ENCODE data around the gene BTBD8.
"Not testable (repeated sequence)": the region's sequence is repeated elsewhere in the genome, so short reads cannot be mapped to it uniquely, and the experiment has no call there.

BTBD8 gene

DNA sequence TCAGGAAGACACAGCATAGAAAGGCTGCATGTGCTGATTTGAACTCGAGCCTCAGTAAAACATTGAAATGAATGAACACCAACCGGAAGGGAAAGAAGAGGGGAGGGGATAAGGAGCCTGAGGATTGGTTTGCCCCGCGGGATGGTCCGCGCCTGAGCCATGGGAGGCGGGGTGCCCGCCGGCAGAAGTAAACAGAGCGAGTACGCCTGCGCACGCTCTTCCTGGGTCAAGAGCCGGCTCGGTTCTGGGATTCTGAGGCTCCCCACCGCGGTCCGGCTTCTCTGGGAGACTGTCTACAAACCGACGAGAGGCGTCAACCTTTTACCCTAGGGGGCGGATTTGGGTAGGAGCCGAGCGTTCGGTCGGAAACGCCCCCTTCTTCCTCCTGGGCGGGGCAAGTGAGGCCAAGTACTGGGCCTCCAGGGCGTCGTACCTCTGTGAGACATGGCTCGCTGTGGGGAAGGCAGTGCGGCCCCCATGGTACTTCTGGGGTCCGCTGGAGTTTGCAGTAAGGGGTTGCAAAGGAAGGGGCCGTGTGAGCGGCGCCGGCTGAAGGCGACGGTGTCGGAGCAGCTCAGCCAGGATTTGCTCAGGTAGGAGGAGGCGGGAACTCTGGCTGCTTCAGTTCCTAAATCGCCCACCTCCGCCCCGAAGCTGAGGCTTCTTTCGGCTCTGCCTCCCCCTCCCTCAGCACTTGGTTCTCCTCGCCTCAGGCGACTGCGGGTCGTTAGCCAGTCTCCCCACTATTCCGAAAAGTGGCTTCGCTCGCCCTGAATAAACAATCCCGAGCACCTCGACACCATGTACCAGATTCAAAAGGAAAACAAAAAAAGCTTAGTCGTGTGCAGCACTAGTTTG is at the start of gene BTBD8:
TSS of gene BTBD8 (plus strand) at position 218 of the 858 bp plus-strand sequence. CDS start at position 445, 227 bp downstream.
- peak; percentile 26 for DNase-seq

DNA sequence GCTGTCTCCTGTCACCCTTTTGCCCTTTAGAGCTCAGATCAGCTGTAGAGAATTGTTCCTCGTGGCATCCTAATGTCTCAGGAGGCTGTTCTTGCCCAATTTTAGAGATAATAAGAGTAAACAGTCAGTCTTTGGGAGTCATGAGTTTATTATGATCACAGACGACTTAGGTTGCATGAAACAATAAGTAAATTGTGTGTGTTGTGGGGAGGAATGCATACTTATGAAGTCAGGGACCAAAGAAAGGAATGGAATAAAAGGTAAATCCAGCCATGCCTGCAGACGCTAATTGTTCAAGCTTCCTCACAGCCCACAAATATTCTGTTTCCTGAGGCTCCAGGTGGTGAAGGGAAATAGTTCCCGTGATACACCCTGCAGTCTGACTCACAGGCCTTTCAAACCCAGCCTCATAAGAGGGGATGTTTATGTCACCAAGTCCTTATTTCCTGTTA is 49.5 kb upstream of the BTBD8 start:
- DNase-seq: no peak

DNA sequence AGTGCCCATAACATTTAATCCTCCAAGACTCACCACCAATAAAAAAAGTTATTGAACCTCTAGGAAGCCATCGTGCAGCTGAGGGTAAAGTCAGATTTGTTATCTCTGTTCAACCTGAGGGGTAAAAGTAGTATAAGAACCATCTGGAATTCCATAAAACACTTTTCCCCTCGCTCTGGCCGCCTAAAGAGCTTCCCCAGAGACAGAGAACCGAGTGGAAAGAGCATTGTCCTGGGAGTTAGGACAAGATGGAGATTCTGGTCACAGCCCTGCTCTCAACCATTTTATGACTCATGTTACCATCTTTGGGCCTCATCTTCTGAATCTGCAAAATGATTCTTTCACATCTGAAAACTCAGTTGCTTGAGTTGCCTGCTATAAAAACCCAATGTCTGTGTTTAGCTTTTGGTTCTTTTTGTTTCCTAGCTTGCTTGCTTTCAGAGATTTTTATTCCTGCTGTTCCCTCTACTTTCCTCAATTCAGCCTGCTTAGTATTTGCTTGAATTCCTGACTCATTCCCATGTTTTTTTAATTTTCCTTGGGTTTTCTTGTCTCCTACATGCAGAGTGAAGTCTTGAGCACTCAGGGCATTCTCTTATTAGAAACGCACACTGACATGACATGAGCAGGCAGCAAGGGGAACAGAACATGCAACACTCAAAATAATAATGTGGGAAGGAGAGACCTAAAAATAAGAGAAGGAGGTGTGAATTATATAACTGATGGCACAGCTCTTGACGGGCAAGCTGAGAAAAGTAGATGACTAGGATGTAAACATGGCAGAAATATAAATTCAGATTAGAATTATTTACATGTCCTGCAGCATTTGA is 48.6 kb upstream of the BTBD8 start:
- no peak for DNase-seq

DNA sequence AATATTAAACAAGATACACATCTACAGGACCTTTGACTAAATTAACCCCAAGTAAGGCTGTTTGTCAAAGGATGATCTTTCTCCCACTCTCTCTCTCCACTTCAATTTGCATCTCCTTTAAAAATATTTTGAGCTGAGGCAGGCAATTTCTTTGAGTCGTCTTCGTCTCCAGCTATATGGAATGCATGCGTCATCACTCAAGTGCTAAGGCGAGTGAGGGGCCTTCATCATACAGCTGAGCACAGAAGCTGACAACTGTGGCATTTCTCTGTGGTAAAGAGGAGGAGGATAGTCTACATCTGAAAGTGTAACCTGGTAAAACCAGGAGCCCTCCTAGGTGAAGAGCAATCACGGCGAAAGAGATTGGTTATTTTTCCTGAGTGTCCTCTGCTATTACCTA is 42.7 kb upstream of the BTBD8 start:
- no peak for DNase-seq

DNA sequence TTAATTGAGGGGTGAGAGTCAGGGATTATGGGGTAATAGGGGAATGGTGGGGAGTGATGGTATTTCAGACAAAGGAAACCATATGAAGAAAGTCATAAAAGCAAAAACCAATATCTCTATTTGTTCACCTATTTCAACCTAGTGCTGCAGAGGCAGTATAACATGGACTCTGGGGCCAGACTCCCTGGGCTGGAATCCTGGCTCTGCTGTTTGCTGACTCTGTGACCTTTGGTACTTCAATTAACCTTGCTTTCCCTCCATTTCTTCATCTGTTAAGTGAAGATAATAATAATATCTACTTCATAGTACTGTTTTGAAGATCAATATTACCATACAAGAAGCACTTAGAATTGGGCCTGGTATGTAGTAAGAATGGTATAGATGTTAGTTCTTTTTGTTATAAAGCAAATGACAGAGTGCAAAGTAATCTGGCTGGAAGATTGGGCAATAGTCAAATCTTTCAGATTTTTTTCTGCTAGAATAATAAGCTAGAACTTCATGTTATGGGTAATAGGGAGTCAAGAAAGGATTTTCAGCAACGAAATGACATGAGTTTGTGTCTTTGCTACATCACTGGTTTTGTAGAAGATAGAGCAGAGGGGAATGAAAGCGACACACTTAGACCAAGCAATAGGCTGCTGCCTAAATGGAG is 41.3 kb upstream of the BTBD8 start:
- no peak for DNase-seq

DNA sequence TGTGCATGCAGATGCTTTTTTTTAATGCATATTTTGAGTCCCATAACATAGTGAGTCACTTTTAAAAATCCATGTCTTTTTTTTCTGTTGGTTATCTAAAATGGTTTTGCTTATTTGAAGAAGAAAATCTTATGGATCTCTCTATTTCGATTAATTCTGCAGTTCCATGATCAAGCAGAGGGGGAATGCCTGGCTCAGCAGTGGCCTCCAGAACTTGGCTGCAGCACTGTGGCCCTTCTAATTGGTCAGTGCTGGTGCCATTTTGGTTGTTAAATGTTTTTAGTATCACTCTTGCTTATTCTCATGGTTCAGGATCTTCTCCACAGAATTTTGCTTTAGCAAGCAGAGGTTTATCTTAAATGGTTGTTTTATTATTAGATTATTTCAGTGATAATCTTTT is 39.2 kb upstream of the BTBD8 start:
- DNase-seq: no peak

DNA sequence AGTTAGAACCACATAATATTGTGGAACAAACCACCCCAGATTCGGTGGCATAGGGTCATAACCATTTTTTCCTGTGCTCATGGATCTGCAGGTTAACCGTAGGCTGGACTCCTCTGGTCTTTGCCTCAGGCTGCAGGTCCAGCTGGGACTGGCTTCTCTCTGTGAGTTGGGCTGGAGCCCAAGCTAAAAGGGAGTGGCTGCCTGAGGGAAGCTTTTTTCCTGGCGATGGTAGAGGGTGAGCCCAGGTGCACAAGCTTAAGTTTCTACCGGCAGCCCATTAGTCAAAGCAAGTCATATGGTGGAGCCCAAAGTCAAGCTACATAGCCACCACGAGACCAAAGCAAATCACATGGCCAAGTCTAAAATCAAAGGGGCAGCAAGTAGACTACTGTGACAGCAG is 36.5 kb upstream of the BTBD8 start:
- DNase-seq: no peak

DNA sequence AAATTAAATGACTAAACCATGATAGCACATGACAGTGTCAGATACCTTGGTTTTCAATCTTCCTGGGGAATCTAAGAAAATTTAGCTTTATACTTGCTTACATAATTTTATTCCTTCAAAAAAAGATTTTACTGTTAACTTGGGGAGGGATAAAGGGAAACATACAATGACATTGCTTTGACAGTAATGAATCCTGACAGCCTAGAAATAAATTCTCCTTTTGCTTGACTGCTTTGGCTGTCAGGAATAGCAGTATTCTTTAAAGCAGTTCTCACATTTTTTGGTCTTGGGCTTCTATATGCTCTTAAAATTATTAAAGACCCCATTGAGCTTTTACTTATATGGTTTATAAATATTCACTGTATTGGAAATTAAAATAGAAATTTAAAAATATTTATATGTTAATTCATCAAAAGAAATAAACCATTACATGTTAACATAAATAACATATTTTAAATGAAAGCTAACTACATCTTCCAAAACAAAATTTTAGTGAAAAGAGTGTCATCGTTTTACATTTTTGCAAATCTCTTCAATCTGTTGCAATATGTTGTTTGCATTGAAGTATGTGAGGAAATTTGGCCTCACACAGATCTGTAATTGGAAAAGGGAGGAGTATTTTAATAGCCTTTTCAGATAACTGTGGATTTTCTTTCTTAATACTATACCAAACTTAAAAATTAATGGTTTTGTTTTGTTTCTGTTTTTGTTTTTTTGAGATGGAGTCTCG is 34.2 kb upstream of the BTBD8 start:
- DNase-seq: no peak

DNA sequence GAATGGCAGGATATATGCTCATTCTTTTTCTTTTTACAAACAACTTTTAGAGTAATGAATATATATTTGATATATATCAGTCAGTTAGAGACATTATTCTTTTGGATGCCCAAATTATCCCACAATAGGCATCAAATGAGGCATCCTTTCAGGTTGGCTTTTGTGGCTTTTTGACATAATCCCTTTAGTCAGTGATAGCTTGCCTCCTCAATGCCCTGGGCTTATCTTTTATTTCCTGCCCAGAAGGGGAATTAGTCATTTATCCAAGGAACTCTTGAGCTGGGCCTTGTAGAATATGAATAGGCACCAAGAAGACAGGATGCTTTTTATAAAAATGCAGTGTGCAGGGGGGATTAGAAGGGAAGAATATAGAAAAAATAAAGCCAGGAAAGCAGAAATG is 28.2 kb upstream of the BTBD8 start:
- no peak for DNase-seq

DNA sequence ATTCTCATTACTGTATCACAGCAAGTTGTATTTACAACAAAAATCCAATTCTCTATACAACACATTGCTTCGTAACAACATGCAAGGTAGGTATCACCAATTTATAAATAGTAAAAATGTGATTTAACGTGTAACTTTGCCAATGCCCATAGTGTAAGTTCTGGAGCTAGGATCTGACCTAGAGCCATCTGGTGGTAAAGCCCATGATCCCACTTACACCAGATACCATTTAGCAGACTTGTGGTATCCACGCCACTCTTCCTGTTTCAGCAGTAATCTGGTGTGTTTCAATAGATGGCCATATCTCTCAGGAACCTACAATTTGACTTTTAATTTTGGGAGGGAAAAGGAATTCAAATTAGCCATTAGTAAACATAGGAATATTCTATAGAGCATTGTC is 15.1 kb upstream of the BTBD8 start:
- DNase-seq: no peak

DNA sequence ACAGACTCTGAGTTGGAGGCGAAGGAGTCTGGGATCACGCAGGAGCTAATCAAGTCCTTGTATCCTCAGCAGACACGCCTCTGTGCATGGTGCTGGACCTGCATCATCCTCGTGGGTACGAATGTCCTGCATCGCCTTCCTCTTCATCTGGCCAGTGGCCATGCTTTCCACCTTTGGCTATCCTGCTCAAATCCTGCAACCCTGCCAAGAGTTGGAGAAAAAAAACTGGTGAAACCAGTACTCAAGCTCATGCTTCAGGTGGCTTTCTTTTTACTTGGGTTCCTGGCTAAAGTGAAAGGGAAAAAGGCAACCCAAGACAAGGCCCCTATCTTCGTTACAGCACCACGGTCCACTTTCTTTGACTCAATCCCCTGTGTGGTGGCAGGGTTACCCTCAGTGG is 13.8 kb upstream of the BTBD8 start:
- no peak for DNase-seq

DNA sequence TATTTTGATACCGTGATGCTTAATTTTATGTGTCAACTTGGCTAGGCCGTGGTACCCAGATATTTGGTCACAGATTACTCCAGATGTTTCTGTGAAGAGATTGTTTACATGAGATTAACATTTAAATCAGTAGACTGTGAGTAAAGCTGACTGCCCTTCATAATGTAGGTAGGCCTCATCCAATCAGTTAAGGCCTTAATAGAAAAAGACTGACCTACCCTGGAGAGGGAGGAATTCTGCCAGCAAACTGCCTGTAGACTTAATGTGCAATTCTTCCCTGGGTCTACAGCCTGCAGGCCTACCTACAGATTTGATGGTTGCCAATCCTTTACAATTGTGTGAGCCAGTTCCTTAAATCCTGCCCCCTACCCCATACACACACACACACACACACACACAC is 9.3 kb upstream of the BTBD8 start:
- no peak for DNase-seq

DNA sequence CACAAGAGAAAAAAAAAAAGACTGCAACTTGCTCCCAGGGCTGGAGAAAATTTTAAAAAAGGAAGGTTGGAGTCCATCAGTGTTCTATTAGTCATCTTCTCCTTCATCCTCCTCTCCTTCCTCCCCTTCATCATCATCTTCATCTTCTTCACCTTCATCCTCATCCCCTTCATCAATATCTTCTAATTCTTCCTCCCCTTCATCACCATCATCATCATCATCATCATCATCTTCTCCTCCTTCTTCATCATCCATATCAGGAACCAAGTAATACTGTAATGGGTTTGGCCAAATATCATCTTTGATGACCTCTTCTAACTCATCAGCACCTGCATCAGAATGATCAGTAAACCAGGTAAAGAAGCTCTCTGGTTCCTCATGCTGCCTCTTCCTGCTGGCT is 5.7 kb upstream of the BTBD8 start:
- not testable (repeated sequence) for DNase-seq

DNA sequence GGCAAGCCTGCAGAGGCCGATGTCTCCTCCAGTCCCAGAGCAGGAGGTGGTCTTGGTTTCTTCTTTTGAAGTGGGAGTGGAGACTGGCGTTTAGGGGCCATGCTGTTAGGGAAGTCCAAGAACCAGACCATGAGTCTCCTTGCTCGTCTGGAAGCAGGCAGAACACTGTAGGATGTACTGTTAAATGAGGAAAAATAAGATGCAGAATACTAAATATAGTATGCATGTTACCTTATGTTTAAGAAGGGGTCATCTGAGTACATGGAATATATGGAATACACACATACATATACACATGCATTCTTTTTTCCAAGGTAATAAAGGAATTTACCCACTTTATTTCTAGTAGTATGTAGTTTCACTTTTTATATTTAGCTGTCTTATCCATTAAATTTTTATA is 4.8 kb upstream of the BTBD8 start, which contains the start of gene SETSIP:
TSS of gene SETSIP (minus strand) at position 101 of the 400 bp plus-strand sequence. CDS start at position 101, 0 bp downstream.
- DNase-seq: no peak

DNA sequence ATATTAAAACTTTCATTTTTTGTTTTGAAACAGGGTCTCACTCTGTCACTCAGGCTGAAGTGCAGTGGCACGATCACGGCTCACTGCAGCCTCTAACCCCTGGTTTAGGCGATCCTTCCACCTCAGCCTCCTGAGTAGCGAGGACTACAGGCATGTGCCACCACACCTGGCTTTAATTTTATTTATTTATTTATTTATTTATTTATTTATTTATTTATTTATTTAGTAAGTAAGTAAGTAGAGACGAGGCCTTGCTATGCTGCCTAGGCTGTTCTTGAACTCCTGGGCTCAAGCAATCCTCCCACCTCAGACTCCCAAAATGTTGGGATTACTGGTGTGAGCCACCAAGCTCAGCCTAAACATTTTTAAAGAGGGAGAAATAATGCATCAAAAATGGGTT is 3.8 kb upstream of the BTBD8 start:
- DNase-seq: no peak

DNA sequence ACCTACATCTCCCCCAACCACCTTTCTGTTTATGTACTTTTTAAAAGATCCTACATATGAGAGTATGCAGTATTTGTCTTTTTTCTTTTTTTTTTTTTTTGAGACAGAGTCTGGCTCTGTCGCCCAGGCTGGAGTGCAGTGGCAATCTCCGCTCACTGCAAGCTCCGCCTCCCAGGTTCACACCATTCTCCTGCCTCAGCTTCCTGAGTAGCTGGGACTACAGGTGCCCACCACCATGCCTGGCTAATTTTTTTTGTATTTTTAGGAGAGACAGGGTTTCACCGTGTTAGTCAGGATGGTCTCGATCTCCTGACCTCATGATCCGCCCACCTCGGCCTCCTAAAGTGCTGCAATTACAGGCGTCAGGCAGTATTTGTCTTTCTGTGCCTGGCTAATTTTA is 2.1 kb upstream of the BTBD8 start:
- DNase-seq: not testable (repeated sequence)

DNA sequence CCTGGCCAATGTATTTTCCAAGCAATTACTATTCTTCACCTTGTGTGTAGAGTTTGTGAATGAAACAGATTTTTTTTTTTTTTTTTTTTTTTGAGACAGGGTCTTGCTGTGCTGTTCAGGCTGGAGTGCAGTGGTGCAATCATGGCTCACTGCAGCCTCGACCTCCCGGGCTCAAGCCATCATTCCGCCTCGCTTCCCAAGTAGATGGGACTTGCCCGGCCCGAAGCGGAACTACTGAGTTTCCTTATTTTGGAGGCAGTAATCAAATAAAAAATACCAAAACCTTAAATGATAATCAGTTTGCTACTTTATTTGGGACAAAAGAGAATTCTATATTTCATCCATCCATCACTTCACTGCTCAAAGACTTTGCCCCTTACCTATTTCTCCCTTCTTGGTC is 704 bp upstream of the BTBD8 start:
- no peak for DNase-seq

DNA sequence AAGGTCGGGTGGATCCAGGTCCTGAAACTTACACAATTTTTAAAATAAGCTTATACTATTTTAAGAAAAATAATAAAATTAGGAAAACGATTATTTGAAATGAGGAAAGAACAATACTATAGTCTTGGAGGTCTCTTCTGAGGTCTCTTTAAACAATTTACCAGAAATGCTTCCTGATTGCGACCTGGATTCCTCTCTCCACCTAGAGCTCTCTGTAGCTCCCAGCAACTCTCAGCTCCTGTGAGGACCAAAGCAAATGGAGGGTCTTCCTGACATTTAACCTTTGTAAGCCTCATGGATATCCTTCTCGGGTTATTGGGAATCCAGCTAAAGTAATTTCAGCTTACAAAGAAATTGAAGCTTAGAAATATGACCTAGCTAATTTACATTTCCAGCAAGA is 886 bp downstream of the BTBD8 start:
- DNase-seq: no peak

DNA sequence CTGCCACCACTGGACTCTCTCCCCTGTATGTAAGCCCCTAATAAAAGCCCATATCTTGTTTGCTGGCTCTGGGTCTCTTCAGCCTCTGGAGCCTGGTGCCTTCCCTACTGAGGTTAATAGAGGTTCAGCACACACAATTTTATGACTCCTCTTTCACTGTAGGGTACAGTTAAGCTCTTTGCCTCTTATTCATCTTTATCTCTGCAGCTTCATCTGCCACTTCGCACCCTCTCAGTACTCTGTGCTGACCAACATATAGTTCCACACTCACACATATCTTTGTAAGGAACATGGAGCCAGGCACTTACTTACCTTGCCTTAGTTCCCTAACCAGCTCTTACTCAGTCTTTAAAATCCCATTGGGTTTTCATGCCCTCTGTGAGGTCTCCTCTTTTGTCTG is 4.5 kb downstream of the BTBD8 start:
- DNase-seq: no peak

DNA sequence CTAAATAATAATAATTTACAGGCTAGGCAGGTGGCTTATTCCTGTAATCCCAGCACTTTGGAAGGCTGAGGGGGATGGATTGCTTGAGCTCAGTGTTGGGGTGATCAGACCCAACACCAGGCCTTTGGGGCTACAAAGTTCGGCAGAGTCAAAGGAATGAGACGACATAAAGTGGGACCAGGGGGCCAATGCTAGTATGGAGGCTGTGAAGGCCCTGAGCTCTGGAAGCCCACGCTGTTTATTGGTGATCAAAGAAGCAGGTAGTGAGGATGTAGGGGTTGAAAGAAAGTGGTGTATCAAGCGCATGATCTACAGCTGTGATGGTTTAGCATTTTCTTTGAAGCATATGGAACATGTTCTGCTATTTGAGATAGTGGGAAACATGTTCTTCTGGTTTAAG is 5.6 kb downstream of the BTBD8 start:
- no peak for DNase-seq

DNA sequence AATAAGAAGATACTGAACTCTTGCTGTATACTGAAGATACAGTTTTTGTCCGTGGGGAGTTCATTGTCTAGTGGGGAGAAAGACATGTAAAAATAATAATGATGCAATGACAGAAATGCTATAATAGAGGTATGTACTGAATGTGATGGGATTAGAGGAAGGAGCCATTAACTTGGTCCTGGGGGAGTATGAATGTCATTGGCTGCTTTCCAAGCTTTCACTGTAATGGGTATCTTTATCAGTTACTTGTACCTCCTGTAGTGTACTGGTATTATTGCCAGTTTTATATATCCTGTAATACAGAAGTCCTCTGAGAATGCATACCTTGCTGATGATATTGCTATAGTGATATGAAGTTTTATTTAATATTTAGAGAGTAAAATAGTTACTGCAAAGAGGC is 7.4 kb downstream of the BTBD8 start:
- no peak for DNase-seq

DNA sequence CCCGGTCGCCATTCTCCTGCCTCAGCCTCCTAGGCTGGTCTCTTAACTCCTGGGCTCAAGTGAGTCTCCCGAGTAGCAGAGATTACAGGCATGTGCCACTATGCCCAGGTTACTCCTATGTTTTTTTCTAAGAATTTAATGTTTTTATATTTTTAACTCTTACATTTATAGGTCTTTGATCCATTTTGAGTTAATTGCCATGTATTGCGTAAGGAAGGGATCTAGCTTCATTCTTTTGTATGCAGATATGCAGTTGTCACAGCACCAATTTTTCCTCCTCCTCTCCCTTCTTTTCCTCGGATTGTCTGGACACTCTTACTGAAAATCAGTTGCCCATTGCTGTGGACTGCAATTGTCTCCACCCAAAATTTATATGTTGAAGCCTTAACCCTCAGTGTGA is 11.5 kb downstream of the BTBD8 start:
- DNase-seq: no peak

DNA sequence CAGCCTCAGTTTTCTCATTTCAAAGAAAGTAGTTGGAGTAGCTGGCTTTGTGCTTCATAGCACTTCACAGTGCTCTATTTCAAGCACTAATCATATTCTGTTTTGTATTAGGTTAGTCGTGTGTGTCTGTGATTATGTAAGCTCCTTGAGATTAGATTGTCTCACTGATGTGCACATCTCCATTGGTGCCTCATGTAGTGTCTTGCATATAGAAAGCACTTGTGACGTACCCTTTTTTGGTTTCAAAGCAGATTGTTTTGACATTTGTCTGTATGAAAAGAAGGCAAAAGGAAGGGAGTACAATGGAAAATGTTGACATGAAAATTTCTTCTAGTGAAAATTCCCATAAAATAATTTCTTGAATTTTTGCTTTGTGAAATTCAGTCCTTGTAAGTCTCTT is 13.9 kb downstream of the BTBD8 start:
- no peak for DNase-seq
